Left ventricle myocardium inferior (tissue), 1 donor: ENCODE measurements around the gene AREG. TPM values are rescaled to one million over a fixed set of nuclear protein-coding genes. Genes with fewer than 3 reads are reported as not detected.

Source experiments
- DNase-seq: peaks from one replicate; pipeline ENCODE4 v3.0.0-alpha.2; 2020
- H3K27ac ChIP-seq: fragments of 200-600 bp; replicated peaks from 2 replicates; pipeline ENCODE4 v1.8.0; 2021
- H3K27me3 ChIP-seq: fragments of 200-600 bp; 2 replicates; pipeline ENCODE4 v1.8.0; 2021; ENCODE audit warnings: low read depth
- H3K36me3 ChIP-seq: fragments of 200-600 bp; 2 replicates; pipeline ENCODE4 v1.8.0; 2021
- H3K4me1 ChIP-seq: fragments of 200-600 bp; 2 replicates; pipeline ENCODE4 v1.8.0; 2021
- H3K4me3 ChIP-seq: fragments of 200-600 bp; 2 replicates; pipeline ENCODE4 v1.8.0; 2021; ENCODE audit warnings: mild to moderate bottlenecking, moderate library complexity
- H3K9me3 ChIP-seq: fragments of 200-600 bp; replicated peaks from 2 replicates; pipeline ENCODE4 v1.8.0; 2021
- intact Hi-C: fragments of 100-400 bp; cut with micrococcal nuclease; formaldehyde crosslinking; loops from one replicate; pipeline ENCODE4 v1.11.0; 2022
- total RNA-seq: library from RNA; stranded (reverse); fragmentation: NEBNext Ultra II Directional; extraction: Animal tissue kit (Norgen Biotek cat#: 25700); gene quantifications from one replicate; pipeline ENCODE4 v1.2.1, GENCODE V29; 2021
- TF ChIP-seq, protein P1 (sequence below): fragments of 200-600 bp; IDR thresholded peaks from 2 replicates; pipeline ENCODE4 v1.8.0; 2021; ENCODE audit warnings: antibody characterized with exemption, mild to moderate bottlenecking, borderline replicate concordance
- donor health status: DM: no; HTN: yes; CAD: no; lungs with severe emphysema.

Gene AREG
- total RNA-seq, 1 donor from 2014 or later, result 0.55 TPM

DNA sequence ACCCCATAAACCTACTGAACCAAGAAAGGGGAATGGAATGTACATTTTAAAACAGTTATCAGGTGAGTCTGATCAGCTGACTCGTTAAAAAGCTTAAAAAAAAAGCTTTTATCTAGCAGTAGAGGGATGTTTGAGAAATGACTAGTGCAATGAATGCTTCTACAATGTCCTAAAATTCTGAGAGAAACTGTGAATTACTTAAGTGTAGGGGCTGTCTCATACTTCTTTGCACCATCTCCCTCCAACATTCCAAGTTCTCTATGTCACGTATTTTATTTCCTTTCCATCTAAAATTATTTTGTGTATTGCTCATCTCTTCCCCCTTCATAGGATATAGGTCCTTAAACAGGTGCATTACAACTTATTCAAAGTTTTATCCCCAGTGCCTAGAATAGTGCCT lies 11.9 kb upstream of the AREG start:
- H3K36me3 ChIP-seq, result no peaks in the 10 kb centered on the region
- no peak overlapping the region for H3K27ac ChIP-seq

DNA sequence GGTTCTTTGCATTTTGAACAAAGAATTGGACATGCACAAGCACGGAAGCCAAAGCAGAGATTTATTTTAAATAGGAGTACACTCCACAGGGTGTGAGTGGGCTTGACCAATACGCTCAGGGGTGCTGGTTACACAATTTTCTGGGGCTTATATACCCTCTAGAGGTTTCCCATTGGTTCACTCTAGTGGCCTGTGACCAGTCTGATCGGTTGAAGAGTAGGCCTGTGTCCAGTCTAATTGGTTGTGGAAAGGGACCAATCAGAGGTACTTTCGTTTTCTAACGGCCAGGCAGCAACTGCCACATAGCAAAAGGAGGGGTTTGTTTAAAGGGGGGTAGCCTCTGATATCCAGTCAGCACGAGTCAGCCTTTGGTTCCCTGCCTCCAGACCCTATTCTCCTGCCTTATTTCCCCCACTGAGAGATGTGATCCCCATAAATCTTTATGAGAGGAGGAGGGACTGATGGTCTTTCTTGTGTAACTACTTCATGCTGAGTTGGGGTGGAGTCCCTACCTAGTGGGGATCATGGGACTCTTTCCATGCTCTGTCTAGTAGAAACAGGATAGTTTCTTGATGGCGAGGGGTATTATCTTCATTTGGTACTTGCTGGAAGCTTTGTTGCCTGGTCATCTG lies 11.3 kb upstream of the AREG start:
- peaks cover 18% of the 10 kb centered on the region for H3K4me1 ChIP-seq
- H3K9me3 ChIP-seq, result no peaks in the 10 kb centered on the region
- TF ChIP-seq, protein P1, sequence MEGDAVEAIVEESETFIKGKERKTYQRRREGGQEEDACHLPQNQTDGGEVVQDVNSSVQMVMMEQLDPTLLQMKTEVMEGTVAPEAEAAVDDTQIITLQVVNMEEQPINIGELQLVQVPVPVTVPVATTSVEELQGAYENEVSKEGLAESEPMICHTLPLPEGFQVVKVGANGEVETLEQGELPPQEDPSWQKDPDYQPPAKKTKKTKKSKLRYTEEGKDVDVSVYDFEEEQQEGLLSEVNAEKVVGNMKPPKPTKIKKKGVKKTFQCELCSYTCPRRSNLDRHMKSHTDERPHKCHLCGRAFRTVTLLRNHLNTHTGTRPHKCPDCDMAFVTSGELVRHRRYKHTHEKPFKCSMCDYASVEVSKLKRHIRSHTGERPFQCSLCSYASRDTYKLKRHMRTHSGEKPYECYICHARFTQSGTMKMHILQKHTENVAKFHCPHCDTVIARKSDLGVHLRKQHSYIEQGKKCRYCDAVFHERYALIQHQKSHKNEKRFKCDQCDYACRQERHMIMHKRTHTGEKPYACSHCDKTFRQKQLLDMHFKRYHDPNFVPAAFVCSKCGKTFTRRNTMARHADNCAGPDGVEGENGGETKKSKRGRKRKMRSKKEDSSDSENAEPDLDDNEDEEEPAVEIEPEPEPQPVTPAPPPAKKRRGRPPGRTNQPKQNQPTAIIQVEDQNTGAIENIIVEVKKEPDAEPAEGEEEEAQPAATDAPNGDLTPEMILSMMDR, result no peak
- intact Hi-C loops, result no loop called here
- no peak for DNase-seq
- H3K27me3 ChIP-seq, result no peaks in the 10 kb centered on the region
- no peak overlapping the region for H3K4me3 ChIP-seq
- H3K27ac ChIP-seq, result no peak overlapping the region
- H3K36me3 ChIP-seq, result no peaks in the 10 kb centered on the region

More for the DNA sequence above, 11.9 kb upstream of the AREG start:
- intact Hi-C loops, result no loop called here
- DNase-seq, result no peak
- no peak overlapping the region for H3K4me3 ChIP-seq
- H3K9me3 ChIP-seq, result no peaks in the 10 kb centered on the region
- TF ChIP-seq, protein P1, result no peak
- peaks cover 18% of the 10 kb centered on the region for H3K4me1 ChIP-seq
- no peaks in the 10 kb centered on the region for H3K27me3 ChIP-seq

DNA sequence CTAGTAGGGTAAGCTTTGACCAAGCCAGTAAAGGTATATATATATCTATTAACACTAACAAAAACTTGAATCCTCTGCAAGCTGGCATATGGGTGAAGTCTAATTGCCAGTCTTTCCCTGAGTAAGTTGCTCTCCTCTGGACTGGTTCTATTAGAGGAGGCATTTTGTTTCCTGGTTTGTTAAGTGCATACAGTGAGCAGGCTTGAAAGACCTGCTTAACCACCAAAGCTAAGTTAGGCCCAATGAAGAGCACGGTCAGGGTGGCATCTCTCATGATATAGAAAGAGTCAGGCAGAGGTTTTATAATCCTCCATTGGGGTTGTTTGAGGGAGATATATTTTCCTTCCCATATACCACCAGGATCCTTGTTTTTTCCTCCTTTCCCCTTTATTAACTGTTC lies 9.6 kb upstream of the AREG start:
- Histone ChIP-seq H3K4me1 (peaks cover 18% of the 10 kb centered on the region), H3K27ac (no peak overlapping the region), H3K27me3 (no peaks in the 10 kb centered on the region), H3K36me3 (no peaks in the 10 kb centered on the region), H3K9me3 (no peaks in the 10 kb centered on the region), H3K4me3 (no peak overlapping the region)
- no peak for DNase-seq
- TF ChIP-seq, protein P1, result no peak
- intact Hi-C loops, result no loop called here

DNA sequence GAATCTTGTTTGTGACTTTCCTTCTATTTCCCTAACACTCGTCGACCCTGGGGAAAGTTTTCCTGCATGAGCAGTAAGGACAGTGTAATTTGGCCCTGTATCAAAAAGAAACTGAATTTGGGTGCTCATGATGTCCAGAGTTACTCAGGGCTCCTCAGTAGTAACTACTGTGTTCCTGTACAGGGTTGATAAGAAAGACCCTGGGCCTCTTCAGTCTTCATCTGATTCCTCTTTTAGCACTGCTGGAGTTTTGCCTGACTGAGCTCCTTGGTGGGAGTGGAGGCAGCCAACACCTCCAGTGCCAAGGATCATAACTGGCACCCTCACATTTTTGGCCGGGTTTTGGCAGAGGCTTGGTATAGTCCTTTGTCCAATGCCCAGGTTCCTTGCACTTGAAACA lies 7.1 kb upstream of the AREG start:
- Histone ChIP-seq H3K36me3 (no peaks in the 10 kb centered on the region), H3K4me1 (no peaks in the 10 kb centered on the region), H3K4me3 (no peak overlapping the region), H3K27me3 (no peaks in the 10 kb centered on the region), H3K27ac (no peak overlapping the region), H3K9me3 (no peaks in the 10 kb centered on the region)
- DNase-seq, result no peak
- TF ChIP-seq, protein P1, result no peak
- intact Hi-C loops, result no loop called here

DNA sequence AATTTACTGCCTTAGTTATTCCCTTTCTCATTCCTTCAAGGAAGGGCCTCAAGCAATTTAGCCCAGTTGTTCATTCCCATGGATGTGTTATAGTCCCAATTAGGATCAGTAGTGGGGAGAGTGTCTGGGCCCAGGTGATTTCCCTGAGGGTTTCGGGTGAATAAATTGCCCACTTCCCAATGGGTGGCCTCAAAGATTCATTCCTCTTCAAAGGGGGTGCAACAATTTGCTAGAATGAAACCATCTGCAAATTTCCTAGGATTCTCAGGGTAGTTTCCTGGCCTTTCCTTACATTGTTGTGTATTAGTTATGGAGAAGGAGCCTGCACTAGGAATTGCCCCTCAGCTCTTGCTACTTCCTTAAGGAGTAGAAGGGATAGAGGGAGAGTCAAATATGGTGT lies 6.3 kb upstream of the AREG start:
- TF ChIP-seq, protein P1, result no peak
- Histone ChIP-seq H3K27me3 (no peaks in the 10 kb centered on the region), H3K27ac (no peak overlapping the region), H3K4me1 (no peaks in the 10 kb centered on the region), H3K36me3 (no peaks in the 10 kb centered on the region), H3K4me3 (no peak overlapping the region), H3K9me3 (no peaks in the 10 kb centered on the region)
- intact Hi-C loops, result no loop called here
- no peak for DNase-seq
